GM21447 (cell line): ENCODE measurements around the gene TMEM108.

Experiments used
- ATAC-seq: cut with Tn5 transposase; IDR thresholded peaks from one replicate; pipeline ENCODE4 v1.9.1; 2021; ENCODE audit not compliant: unreplicated experiment

Gene TMEM108

DNA sequence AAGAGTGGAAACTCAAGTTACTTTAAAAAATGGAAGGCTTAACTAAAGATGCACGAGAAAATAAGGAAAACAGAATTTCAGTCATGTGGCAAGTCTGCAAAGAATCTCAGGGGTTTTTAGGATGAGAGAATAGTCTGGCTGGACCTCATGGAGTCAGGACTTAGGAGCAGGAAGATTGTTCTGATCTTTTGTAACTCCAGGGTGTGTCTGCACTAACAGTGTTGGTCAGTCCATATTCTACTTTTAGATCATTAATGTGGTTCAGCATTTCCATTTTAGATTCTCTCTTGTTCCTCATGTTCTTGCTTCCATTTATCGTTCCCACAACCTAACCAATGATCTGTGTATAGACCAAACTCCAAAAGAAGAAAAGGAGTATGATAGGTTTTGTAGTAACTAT is 15.3 kb downstream of the TMEM108 start:
- ATAC-seq: no peak

DNA sequence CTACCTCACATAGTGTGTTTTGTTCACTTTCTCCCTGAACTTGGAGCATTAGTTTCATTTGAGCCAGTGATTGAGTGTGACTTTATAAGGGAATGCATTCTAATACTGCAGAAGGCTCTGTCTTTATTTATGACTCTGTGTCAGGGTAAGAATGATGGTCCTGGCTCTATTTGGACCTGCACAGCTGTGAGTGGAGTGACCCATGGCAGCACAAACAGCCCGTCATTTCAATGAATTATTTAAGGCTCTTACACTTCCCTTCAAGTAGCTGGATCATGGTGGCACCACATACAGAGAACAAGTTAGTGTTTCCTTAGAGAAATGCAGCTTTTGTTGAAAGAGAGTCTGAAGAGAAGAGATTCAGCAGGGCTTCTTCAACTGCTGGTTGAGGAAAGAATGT is 16.4 kb downstream of the TMEM108 start:
- ATAC-seq: no peak

DNA sequence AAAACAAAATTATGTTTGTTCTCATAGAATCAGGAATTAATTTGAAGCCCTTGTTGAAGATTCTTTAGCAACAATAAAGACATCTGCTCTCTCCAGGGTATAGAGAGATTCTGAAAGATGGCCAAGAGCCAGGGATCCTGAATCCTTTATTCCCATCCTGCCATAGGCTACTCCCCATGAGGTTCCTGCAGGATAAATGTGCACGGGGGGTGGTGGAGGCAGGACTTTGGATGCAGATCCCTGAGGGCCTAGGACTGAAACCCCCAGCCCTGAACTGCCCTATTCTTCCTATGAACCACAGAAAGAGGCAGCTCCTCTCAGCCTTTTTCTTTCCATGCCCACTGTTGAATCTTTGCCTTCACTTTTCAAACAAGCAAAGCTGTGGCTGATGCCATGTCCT is 17.1 kb downstream of the TMEM108 start:
- ATAC-seq: no peak

DNA sequence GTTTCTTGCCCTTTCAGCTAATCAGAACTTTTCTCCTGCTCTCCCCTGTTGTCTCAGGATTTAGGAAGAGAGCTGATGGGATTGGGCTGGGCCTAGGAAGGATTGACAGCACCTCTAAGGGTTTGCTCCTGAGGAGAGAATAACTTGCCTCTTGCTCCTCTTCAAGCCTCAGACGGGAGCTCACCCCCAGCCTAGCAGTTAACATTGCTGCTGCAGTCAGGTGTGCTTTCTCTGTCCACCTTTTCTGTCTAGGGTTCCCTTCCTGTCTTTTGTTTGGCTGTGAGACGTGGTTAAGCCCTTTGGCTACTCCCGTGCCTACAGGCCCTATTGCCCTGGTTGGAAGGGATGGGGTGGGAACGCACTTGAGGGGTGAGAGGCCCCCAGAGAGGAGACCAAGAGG is 20.1 kb downstream of the TMEM108 start:
- no peak for ATAC-seq

DNA sequence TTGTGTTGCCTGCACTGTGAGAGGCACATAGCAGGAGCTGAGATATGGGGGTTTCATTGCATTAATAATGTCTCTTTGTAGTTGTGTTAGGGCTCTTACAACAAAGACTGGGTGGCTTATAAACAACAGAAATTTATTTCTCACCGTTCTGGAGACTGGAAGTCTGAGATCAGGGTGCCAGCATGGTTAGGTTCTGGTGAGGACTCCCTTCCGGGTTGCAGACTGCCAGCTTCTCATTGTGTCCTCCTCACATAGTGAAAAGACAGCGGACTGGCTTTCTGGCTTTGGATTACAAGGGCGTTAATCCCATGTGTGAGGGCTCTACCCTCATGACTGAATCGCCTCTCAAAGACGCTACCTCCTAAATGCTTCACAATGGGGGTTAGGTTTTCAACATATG is 20.6 kb downstream of the TMEM108 start:
- no peak for ATAC-seq

DNA sequence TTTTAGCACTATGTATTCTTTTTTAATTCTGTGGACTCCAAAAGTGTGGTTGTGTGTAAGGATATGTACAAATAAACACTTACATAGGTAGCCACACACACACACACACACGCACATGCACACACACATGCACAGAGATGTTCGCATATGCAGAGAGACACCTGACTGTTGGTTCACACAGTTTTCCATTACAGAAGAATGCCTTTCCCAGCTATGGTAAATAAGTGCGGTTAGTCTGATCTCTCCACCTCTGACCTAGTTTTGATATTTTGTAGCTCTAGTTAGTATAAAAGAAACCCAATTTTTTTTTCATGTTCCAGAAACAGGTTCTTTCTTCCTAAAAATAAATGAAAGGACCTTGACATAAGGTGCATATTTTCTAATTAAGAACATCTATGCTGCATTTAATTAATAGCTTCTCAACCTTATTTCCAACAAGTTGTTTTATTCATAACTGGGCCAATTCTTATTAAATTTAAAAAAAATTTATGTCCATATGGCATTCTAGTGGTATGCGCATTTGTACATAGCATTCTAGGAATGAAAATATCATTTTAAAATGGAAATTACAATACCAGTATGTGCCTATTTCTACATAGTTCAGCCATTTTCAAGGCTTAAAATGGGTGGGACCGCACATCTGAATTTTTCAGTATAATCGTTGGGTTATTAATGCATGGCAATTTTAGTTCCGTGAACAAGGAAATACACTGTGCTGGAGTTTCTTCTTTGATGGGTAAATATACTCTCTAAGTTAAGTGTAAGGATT is 27.2 kb downstream of the TMEM108 start:
- no peak for ATAC-seq

DNA sequence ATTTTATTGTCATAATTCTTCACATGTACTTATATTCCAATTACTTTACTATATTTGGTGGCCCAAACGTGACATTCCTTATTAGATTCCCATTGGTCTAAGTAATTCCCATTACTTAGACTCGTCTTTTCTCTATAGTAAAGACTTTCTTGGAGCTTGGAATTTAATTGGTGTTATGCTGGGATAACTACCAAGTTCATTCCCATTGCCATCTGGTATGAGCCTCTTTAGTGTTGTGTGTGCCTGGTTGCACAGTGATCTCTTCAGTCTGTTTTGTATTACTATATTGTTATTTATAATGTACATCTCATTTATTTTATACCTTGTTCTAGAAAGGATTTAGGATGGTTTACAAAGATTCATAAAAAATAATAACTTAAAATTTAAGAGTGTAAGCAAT is 27.8 kb downstream of the TMEM108 start:
- no peak for ATAC-seq

DNA sequence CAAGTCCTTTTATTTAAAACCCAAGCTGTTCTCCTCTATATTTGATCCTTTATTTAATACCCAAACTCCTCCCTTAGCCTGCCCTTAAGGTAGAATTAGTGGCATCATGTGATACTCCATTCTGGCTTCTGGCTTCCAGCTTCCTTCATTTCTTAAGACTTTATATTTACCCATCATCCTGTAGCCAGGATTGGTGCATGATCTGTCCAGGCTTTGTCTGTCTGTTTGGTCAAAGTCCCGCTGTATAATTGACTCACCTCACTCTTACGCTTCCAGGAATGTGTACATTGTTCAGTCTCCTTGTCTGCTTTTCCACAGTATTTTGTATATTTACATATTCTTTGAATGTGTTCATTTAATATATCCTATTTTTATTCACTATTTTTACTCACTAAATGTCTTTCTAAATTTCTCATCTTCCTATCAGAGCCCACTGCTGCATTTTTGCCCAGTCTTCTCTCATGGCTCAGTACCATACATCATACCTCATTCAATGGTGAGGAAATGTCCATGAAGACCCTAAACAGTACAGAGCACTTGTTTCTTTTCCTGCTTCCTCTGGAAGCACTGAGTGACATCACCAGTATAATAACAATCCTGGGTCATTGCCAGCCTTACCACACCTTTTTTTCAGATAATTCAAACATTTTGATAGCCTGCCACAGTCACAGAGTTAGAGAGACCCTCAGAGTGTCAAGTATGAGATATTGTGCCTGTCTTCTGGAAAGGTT is 31.5 kb downstream of the TMEM108 start:
- no peak for ATAC-seq

DNA sequence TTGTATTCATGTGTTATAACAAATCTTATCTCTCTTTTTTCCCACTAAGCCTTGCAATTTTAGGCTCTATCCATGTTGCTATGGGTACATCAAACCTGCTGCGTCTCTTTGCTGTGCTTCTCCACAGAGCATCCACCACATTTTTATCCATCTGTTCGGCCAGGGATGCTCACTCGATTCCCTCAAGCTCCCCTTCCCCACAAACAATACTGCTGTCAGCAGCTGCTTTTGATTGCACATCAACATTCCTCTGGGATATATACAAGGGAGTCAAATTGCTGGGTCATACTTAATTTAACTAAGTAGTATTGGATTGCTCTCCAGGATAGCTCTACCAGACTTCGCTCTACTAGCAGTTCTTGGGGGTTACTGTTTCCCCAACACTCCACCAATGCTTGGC is 36.8 kb downstream of the TMEM108 start:
- ATAC-seq: no peak

DNA sequence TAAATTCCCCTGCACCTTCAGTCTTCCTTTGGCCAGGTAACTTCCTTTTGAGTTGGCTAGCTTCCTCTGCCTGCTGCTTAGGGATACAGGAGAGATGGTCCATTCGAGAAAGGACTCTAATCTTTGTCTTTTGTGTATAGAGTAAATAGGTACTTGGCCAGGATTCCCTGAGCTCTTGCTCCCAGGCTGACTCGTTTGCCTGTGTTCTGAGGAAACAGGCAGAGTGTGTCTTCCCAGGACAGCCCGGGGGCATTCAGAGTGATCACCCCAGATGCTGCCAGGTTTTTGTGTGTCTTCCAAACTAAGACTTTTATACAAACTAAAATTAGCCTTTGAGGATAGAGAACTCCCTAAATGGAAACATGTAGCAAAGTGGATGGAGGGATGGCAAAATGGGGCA is 39.5 kb downstream of the TMEM108 start:
- no peak for ATAC-seq

DNA sequence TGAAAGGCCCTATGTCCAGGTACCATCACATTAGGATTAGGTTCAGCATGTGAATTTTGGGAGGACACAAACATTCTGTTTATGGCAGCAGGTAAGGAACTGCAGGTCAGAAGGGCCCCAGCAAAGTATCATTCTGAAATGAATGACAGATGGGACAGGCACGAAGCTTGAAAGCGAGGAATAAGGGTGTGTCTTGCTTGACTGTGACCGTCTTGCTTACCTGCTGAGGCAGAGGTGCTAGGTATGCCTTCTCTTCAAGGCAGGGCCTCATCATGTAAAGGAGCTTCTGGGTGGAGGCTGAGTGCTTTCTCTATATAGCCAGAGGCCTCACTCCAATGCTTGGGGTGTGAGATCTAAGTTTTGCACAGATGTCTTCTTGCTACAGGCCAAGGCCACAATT is 41.4 kb downstream of the TMEM108 start:
- no peak for ATAC-seq

DNA sequence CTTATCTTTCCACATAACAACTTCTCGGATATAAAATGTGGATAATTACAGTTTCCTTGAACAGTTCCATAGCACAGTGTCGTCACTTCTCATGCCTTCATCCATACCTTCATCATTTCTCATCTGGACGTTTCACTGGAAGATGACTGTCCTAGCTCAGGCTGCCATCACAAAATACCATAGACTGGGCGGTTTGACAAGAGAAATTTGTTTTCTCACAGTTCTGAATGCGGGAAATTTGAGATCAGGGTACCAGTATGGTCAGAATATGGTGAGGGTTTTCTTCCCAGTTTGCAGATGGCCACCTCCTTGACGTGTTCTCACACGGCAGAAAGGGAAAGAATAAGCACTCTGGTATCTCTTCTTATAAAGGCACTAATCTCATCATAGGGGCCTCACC is 42.8 kb downstream of the TMEM108 start:
- no peak for ATAC-seq

DNA sequence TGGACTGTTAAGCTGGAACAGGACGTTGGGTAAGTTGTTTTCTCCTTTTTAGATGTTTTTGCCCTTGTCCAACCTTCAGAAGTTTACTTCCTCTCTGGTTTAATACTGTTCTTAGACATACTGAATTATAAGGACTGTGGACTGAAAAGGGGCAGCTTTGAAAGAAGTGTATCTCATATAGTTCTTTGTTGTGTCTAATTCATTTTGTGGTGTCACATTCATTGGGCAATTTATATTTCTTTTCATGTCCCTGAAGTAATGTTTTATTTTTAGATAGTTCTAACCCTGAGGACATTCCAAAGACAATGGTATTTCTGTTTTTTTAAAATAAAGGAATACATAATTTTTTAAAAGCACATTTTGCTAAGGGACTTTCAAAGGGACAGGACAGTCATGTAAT is 45.2 kb downstream of the TMEM108 start:
- no peak for ATAC-seq

DNA sequence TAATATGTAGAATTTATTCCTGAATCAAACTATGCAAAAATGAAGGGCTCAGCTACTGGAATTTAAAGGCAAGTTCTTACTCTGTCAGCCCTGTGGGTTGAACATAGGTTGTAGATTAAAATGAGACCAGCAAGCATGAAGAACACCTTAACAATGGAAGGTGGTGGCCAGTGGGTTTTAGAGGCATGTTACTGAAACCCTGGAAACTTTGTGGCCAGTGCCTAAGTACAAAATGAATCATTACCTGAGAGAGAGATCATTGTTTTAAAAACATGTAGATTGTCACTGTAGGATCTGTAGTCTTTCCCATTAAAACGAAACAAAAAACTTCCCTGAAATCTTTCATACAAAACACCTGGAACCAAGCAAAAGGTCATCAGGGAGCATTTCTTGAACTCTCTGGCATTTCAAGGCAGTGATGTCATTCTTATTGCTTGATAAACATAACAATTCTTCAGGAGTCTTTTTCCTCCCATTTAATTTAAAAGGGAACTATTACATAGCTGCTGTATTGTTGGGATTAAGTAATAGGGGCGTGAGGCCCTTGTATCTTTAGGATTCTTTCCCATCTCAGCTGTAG is 51.8 kb downstream of the TMEM108 start:
- no peak for ATAC-seq

DNA sequence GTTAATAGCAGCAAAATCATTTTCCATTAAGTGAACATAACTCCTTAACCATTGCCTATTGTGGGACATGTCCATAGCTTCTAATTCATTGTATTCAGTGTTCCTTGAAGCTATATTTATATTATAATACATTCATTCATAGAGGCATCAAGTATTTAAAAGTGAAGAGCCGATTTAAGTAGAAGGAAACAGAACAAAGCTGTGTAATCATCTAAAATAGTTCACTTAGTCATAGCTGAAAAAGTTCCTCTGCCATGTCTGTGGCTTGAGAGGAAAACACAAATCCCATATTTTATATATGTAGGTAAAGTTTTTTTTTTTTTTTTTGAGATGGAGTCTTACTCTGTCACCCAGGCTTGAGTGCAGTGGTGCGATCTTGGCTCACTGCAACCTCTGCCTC is 54.5 kb downstream of the TMEM108 start:
- ATAC-seq: no peak

DNA sequence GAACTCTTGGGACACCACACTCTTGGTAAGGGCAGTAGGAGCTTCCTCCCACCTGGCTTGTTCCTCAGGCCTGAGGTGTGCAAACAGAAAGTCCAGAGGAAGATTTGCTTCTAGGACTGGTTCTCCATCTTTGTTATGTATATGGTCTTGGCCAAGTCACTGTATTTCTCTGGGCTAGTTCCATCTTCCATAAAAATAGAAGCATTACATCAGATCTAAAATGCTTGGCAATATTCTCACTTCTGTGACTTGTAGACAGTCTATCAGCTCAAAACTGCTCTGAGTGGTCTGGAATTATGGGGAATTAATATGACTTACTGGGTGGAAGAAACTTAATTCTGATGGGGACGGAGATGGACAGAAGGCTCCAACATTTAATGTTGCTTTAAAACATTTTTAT is 55.2 kb downstream of the TMEM108 start:
- ATAC-seq: no peak

DNA sequence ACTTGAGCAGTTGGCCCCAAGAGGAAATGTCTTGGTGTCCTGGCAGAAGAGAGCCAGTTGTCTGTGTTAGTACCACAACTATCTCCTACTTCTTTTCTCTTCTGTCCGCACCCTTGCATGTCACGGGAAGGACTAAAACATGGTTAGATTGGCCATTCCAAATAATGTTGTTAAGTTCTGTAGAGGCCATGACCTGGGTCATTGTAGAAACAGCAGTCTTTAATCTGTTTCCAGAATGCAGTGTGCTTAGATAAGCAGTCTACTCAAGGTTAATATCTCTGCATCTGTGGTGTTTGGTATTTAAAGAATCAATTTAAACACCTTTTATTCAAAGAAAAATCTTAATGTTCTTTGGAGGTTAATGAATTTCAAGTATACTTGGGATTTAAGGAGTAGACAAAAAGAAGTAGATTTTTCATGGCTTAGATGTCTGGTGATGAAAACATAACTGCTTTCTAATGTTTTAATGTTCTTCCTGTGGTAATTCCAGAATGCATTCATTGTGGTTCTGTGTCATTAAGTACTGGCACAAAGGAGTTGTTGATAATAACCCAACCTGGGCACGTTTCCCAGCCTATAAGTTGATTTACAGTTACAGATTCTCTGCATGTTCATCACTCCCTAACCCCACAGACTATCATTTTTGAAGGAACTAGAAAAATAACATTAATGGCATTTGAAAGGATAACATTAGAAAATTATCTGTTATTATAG is 58.9 kb downstream of the TMEM108 start:
- ATAC-seq: no peak

DNA sequence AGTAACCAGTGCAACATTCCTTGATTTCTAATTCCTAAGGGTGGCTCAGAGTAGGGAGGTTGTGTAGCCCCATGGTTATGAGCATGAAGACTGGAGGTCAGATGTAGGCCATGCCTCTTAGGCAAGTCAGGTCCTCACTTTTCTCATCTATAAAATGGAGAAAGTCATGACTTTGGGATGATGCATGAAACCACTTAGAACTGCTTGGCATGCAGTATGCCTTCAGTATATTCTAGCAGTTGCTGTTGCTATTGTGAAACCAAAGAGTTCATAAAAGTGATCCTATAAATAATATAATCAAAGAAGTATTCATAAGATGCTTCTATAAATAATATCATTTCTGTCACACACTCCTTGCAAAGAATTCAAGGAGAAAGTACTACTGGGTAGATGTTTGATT is 65.5 kb downstream of the TMEM108 start:
- no peak for ATAC-seq

DNA sequence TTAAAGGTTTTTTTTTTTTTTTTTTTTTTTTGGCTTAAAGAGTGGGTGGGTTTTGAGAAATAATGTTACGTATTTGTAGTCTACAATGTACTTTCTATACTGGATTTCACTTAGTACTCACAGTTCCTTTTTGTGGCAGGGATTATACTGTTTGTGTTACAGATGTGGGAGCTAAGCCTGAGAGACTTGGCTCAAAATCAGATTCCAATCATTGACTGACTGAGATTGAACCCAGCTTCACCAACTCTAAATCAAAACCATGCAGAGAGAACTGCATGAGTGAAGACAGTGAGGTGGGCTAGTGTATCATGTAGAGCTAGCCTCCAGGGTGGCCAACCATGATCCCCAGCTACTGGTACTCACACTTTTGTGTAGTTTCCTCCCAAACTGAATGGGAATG is 68.0 kb downstream of the TMEM108 start:
- ATAC-seq: no peak

DNA sequence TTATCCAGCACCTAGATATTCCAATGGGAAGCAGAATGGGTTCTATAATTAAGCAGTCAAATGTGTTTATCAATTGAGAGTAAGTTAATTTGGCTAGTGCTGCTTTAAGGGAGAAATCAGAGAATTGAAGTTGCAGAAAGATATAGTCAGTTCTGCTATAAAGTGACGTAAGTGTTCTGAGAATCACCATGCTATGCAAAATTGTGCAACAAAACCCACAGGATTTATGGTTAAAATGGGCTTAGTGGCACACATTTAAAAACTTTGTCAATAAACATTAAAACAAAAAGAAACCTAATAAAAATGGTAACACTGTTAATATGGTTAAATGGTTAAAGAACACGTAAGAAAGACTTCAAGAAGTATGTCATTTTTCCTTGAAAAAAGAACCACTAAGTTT is 74.5 kb downstream of the TMEM108 start:
- no peak for ATAC-seq

DNA sequence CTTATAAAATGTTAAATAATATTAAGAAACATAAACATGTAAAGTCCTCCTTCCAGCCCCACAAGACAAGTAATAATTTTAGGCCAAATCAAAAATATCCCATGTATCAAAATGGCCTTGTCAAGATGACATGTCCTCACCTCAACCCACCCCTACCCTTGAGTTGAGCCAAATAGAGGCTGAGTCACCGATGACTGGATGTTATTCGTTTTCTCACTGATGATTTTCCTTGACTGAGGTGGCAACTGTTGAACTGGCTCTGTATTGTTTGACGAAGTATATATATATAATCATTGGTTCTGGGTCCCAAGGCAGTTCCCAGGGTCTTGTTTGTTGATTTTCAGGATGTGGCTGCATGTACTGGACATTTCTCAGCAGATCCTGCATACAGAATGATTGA is 75.3 kb downstream of the TMEM108 start:
- no peak for ATAC-seq
